Adrenal gland (tissue), 12 donors: Measurements from ENCODE around the gene PPFIA3. TPM values are rescaled to one million over a fixed set of nuclear protein-coding genes. Genes with fewer than 3 reads are reported as not detected.

Source experiments
- DNase-seq, 7 donors: peaks; one replicate each; pipeline ENCODE4 v3.0.0-alpha.2; 2019 to 2020
- H3K27ac ChIP-seq, 5 donors: fragments of 200-600 bp; sonication (generic) in 4 of 5; 1 replicate in 3 of 5; 2 replicates in 2 of 5; pipeline versions ENCODE4 v1.5.1 to v1.8.0; 2016 to 2020; ENCODE audit warnings: mild to moderate bottlenecking in 1 of 5
- H3K27me3 ChIP-seq: fragments of 200-600 bp; 2 replicates; pipeline ENCODE4 v1.8.0; 2021
- H3K36me3 ChIP-seq, 2 donors: fragments of 200-600 bp; replicated peaks in 1 of 2; 1 replicate in 1 of 2; 2 replicates in 1 of 2; pipeline versions ENCODE4 v1.5.1 to v1.8.0; 2018 to 2022
- H3K4me1 ChIP-seq, 2 donors: fragments of 200-600 bp; replicated peaks in 1 of 2; 1 replicate in 1 of 2; 2 replicates in 1 of 2; pipeline versions ENCODE4 v1.5.1 to v1.8.0; 2018 to 2021
- H3K4me3 ChIP-seq, 4 donors: fragments of 200-600 bp; sonication (generic) in 3 of 4; one replicate each; pipeline ENCODE4 v1.5.1; 2016 to 2018
- H3K9me3 ChIP-seq, 3 donors: fragments of 200-600 bp; sonication (generic) in 1 of 3; replicated peaks in 1 of 3; 1 replicate in 2 of 3; 2 replicates in 1 of 3; pipeline versions ENCODE4 v1.5.1 to v1.8.0; 2016 to 2021
- POLR2A ChIP-seq, 2 donors: fragments of 450-650 bp; IDR thresholded peaks; one replicate each; pipeline ENCODE4 v1.6.1; 2017; ENCODE audit warnings: antibody characterized with exemption in 2 of 2, mild to moderate bottlenecking in 2 of 2, moderate library complexity in 1 of 2
- WGBS, 4 donors: extraction: QIAGEN DNeasy Blood & Tissue Kit in 2 of 4; methylation state at CpG; one replicate each; pipeline versions ENCODE4 v1.1.5 to v1.1.7; 2013 to 2017; 5-methylcytosine and 5-hydroxymethylcytosine counted together
- intact Hi-C, 2 donors: fragments of 100-400 bp; cut with DNase I; formaldehyde crosslinking; loops; one replicate each; pipeline versions ENCODE4 v1.14.1 to v1.15.0; 2022 to 2023
- polyA plus RNA-seq, 3 donors: library from polyadenylated mRNA; stranded (reverse); fragments of 200-250 nt in 2 of 3; fragments of 350-450 nt in 1 of 3; fragmentation: Illumina TruSeq in 1 of 3; extraction: RNeasy Lipid Tissue Mini Kit (QIAGEN cat#74804) in 1 of 3; gene quantifications; one replicate each; pipeline ENCODE4 v1.2.3, GENCODE V29; 2013 to 2014
- total RNA-seq, 9 donors: library from RNA; depleted of rRNA in 4 of 9; stranded (reverse); fragments of >200 nt in 4 of 9; fragments of 120-200 nt in 1 of 9; fragmentation: NEBNext Ultra II Directional in 1 of 9; extraction: Animal tissue kit (Norgen Biotek cat#: 25700) in 1 of 9; gene quantifications; one replicate each; pipeline versions ENCODE4 v1.1.0 to v1.2.4, GENCODE V29; 2013 to 2023
- TF ChIP-seq, protein P1 (sequence below), 6 experiments: fragments of 450-650 bp in 4 of 6; fragments of 200-600 bp in 2 of 6; sonication (generic) in 1 of 6; IDR thresholded peaks; 1 replicate in 5 of 6; 2 replicates in 1 of 6; pipeline versions ENCODE4 v1.5.1 to v1.8.0; 2016 to 2021; ENCODE audit warnings: antibody characterized with exemption in 6 of 6, mild to moderate bottlenecking in 2 of 6, moderate library complexity in 1 of 6
- donor health status: healthy with polysubstance abuse.
- donor health status: Bipolar disorder and iron deficiency.
- donor health status: DM: yes; HTN: yes; CAD: no.
- donor health status: DM: no; HTN: no; CAD: no.
- donor health status: DM: no; HTN: no; CAD: no.
- donor health status: DM: yes; HTN: yes; CAD: no.

PPFIA3 gene
- total and polyA plus RNA-seq, 12 donors: 2.9 to 60.2 (median 14.9) TPM

- Histone ChIP-seq H3K27me3 (no peaks in the 10 kb centered on the region), H3K4me3 (peak overlapping the region in 1 of 4 donors; percentile 46), H3K36me3 (no peaks in the 10 kb centered on the region), H3K4me1 (peaks cover 0 to 13% of the 10 kb centered on the region in 2 donors), H3K9me3 (no peaks in the 10 kb centered on the region), H3K27ac (peak overlapping the region in 2 of 5 donors; percentile 54 to 66)
- 22 to 43% (median 31%) methylated on average over 29 to 42 of the region's 42 CpGs for WGBS, 4 donors
- TF ChIP-seq, protein P1, sequence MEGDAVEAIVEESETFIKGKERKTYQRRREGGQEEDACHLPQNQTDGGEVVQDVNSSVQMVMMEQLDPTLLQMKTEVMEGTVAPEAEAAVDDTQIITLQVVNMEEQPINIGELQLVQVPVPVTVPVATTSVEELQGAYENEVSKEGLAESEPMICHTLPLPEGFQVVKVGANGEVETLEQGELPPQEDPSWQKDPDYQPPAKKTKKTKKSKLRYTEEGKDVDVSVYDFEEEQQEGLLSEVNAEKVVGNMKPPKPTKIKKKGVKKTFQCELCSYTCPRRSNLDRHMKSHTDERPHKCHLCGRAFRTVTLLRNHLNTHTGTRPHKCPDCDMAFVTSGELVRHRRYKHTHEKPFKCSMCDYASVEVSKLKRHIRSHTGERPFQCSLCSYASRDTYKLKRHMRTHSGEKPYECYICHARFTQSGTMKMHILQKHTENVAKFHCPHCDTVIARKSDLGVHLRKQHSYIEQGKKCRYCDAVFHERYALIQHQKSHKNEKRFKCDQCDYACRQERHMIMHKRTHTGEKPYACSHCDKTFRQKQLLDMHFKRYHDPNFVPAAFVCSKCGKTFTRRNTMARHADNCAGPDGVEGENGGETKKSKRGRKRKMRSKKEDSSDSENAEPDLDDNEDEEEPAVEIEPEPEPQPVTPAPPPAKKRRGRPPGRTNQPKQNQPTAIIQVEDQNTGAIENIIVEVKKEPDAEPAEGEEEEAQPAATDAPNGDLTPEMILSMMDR (IDR thresholded peaks at IDR 0.05): no peak
- no peak for TF ChIP-seq POLR2A (IDR thresholded peaks at IDR 0.05)
- intact Hi-C loops: no loop called here
- peak; percentile 78 to 89 (median 85) for DNase-seq
Measured at GRCh38 chr19:49133621-49134454, 14.5 kb downstream of the PPFIA3 start.

DNA sequence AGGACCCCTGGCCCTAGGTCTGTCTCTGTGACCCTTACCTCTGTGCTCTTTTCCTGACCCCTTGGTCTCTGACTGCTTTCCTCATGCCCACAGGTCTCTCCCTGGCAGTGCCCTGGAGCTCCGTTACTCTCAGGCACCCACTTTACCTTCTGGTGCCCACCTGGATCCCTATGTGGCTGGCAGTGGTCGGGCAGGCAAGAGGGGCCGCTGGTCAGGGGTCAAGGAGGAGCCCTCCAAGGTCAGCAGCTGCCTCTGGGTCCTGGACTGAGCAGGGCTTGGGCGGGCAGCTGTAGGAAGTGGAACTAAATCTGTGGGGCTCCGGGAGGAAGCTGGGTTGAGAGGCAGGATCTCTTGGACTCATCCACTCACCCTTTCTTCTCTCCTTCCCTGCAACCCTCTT lies 16.3 kb downstream of the PPFIA3 start:
- no peaks in the 10 kb centered on the region for H3K9me3 ChIP-seq
- no peak for DNase-seq
- H3K4me1 ChIP-seq: peaks cover 0 to 10% of the 10 kb centered on the region in 2 donors
- H3K4me3 ChIP-seq: no peak overlapping the region
- no peaks in the 10 kb centered on the region for H3K27me3 ChIP-seq
- H3K27ac ChIP-seq: peak overlapping the region in 1 of 5 donors; percentile 40
- WGBS, 4 donors: 71 to 85% (median 80%) methylated on average over 5 of the region's 5 CpGs
- no peaks in the 10 kb centered on the region for H3K36me3 ChIP-seq
- intact Hi-C loops: no loop called here
- TF ChIP-seq, protein P1 (IDR thresholded peaks at IDR 0.05): no peak
- TF ChIP-seq POLR2A (IDR thresholded peaks at IDR 0.05): no peak

DNA sequence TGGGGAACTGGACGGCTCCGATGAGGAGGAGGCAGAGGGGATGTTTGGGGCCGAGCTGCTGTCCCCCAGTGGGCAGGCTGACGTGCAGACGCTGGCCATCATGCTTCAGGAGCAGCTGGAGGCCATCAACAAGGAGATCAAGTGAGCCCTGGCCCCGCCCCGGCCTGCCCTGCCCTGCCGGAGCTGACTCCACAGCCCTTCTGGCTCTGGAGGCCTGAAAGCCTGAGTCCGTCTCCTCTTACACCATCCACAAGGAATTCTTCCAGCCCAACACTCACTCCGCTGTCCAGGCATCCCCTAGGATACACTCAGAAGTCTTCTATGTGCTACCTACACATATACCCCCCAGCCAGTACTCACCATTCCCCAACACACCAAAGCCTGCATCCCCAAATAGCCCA lies 17.4 kb downstream of the PPFIA3 start:
- TF ChIP-seq POLR2A (IDR thresholded peaks at IDR 0.05): no peak
- TF ChIP-seq, protein P1 (IDR thresholded peaks at IDR 0.05): no peak
- WGBS, 4 donors: 76 to 89% (median 82%) methylated on average over 7 to 10 of the region's 10 CpGs
- peaks cover 0 to 10% of the 10 kb centered on the region in 2 donors for H3K4me1 ChIP-seq
- H3K36me3 ChIP-seq: no peaks in the 10 kb centered on the region
- no peak for DNase-seq
- no peaks in the 10 kb centered on the region for H3K27me3 ChIP-seq
- H3K4me3 ChIP-seq: no peak overlapping the region
- H3K9me3 ChIP-seq: no peaks in the 10 kb centered on the region
- intact Hi-C loops: no loop called here
- H3K27ac ChIP-seq: no peak overlapping the region

DNA sequence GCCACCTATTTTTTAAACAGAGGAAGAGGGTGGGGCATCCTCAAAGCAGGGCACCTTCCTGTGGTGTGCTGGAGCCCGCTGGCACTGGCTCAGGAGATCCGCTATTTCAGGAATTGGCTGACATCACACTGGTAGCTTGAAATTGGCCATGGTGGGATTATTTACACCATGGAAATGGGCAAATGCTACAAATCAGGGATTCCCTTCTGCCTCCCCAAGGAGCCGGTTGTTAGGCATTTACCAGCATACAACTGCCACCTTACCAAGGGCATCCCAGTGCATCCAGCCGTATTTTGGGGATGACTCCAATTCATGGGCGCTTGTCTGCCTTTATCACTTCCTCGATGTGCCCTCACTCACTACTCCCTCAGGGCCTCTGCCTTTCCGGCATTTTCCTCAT lies 21.6 kb downstream of the PPFIA3 start:
- no peak overlapping the region for H3K4me3 ChIP-seq
- H3K27me3 ChIP-seq: no peaks in the 10 kb centered on the region
- DNase-seq: no peak
- H3K27ac ChIP-seq: no peak overlapping the region
- no peak for TF ChIP-seq POLR2A (IDR thresholded peaks at IDR 0.05)
- TF ChIP-seq, protein P1 (IDR thresholded peaks at IDR 0.05): no peak
- intact Hi-C loops: no loop called here
- no peaks in the 10 kb centered on the region for H3K9me3 ChIP-seq
- H3K36me3 ChIP-seq: no peaks in the 10 kb centered on the region
- WGBS, 4 donors: 75 to 95% (median 88%) methylated on average over 7 of the region's 7 CpGs
- peaks cover 0 to 13% of the 10 kb centered on the region in 2 donors for H3K4me1 ChIP-seq
